NT2/D1 (cell line): ENCODE measurements around the gene SLC35F3.

ENCODE experiments used
- SUZ12 ChIP-seq: IDR thresholded peaks from 2 replicates; pipeline ENCODE4 v1.6.1; 2011; ENCODE audit not compliant: insufficient read length, insufficient read depth; ENCODE audit errors: extremely low read depth
- YY1 ChIP-seq: IDR thresholded peaks from 2 replicates; pipeline ENCODE4 v1.6.1; 2011; ENCODE audit not compliant: insufficient read length, insufficient read depth
- ZNF274 ChIP-seq: IDR thresholded peaks from 2 replicates; pipeline ENCODE4 v1.6.1; 2011; ENCODE audit warnings: mild to moderate bottlenecking, low read depth, low read length

DNA sequence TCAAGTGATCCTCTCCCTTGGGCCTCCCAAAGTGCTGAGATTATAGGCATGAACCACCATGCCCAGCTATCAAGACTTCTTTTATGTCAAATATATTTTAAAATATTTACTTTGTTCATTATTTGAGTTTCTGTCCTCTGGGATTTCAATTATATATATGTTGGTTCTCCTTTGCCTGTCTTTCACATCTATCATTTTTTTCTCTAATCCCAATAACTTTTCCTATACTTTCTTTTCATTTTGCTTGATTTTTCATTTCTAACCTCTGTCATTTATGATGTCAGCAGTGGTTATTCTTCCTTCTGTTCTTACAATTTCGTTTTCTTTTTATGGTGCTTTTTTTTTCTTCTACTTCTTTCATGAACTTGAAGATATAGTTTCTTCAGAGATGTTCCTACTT lies 47.3 kb downstream of the SLC35F3 start:
- TF ChIP-seq YY1 (no peak), SUZ12 (no peak), ZNF274 (no peak)
